NT2/D1 (cell line): ENCODE results near the gene NR3C2.

Experiments used
- SUZ12 ChIP-seq: IDR thresholded peaks from 2 replicates; pipeline ENCODE4 v1.6.1; 2011; ENCODE audit not compliant: insufficient read length, insufficient read depth; ENCODE audit errors: extremely low read depth
- YY1 ChIP-seq: IDR thresholded peaks from 2 replicates; pipeline ENCODE4 v1.6.1; 2011; ENCODE audit not compliant: insufficient read length, insufficient read depth
- ZNF274 ChIP-seq: IDR thresholded peaks from 2 replicates; pipeline ENCODE4 v1.6.1; 2011; ENCODE audit warnings: mild to moderate bottlenecking, low read depth, low read length

- no peak for TF ChIP-seq ZNF274
- no peak for TF ChIP-seq YY1
- TF ChIP-seq SUZ12 = no peak
Measured at GRCh38 chr4:148211533-148211932, 230.7 kb downstream of the NR3C2 start.
